ENCODE measurements around the gene LRFN2.

LRFN2 gene

GRCh38 chr6:40378725-40379074, 208.5 kb downstream of the LRFN2 start:
- no peak for DNase-seq (ENCODE audit: low read depth in 3 of 3)

GRCh38 chr6:40378071-40378724, 209.0 kb downstream of the LRFN2 start:
- DNase-seq (ENCODE audit: low read depth in 3 of 3) = no peak

DNA sequence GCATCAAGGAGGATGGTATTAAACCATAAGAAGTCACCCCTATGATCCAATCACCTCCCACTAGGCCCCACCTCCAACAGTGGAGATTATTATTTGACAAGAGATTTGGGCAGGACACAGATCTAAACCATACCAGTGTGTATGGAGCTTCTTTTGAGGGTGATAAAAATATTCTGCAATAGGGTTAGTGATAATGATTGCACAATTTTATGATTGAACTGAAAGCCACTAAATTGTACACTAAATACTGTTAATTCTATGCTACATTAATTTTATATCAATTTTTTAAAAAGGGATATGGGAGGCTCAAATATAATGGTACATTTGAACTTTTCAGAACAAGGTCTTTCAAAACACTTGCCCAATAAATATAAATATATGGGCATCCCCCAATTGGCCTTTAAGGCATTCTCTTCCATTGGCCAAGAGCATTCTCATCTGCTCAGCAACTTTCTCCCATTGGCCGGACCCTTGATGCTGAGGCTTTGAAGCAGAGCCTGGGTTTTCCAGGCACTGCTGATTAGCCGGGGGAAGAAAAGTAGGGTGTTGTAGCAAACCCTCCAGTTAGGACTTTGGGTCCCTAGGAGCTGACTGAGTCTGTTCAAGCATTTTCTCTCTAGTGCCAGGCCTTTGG, 209.9 kb downstream of the LRFN2 start:
- DNase-seq (ENCODE audit: low read depth in 3 of 3) = no peak

DNA sequence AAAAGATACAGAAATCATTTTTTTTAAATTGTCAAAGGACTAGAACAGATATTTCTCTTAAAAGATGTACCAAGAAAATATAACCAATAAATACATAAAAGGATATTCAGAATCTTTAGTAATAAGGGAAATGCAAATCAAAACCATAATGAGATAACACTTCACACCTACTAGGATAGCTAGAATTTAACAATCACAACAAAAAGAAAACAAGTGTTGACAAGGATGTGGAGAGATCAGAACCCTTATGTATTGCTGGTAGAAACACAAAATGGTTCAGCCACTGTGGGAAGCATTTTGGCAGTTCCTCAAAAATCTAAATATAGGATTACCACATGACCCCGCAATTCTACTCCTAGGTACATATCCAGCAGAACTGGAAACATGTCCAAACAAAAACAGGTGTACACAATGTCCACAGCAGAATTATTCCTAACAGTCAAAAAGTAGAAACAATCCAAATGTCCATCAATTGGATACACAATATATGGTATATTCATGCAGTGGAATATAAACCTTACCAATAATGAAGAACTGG, 211.0 kb downstream of the LRFN2 start:
- no peak for DNase-seq (ENCODE audit: low read depth in 3 of 3)

DNA sequence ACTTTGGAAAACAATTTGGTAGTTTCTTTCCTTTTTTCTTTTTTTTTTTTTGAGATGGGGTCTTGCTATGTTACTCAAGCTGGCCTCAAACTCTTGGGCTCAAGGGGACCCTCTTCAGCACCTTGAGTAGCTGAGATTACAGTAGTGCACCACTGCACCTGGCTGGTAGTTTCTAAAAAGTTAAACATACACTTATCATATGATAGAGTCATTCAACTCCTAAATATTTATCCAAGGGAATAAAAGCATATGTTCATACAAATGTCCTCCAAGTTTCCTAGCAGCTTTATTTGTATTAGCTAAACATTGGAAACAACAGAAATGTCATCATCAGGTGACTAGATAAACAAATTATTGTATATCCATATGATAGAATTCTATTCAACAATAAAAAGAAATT, 213.9 kb downstream of the LRFN2 start:
- DNase-seq (ENCODE audit: low read depth in 3 of 3) = no peak

GRCh38 chr6:40371621-40372020, 215.5 kb downstream of the LRFN2 start:
- no peak for DNase-seq (ENCODE audit: low read depth in 3 of 3)

DNA sequence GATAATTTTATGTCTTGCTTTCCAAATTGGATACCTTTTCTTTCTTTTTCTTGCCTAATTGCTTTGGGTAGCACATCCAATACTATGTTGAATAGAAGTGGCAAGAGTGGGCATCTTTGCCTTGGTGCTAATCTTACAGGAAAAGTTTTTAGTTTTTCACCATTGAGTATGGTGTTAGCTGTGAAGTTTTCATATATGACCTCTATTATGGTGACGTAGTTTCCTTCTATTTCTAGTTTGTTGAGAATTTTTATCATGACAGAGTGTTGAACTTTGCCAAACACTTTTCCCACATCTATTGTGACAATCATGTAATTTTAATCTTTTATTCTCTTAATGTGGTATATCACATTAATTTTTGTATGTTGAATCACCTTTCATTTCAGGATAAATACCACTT, 216.1 kb downstream of the LRFN2 start:
- DNase-seq (ENCODE audit: low read depth in 3 of 3) = no peak

- no peak for DNase-seq (ENCODE audit: low read depth in 3 of 3)
Measured at GRCh38 chr6:40369891-40370290, 217.3 kb downstream of the LRFN2 start.

DNA sequence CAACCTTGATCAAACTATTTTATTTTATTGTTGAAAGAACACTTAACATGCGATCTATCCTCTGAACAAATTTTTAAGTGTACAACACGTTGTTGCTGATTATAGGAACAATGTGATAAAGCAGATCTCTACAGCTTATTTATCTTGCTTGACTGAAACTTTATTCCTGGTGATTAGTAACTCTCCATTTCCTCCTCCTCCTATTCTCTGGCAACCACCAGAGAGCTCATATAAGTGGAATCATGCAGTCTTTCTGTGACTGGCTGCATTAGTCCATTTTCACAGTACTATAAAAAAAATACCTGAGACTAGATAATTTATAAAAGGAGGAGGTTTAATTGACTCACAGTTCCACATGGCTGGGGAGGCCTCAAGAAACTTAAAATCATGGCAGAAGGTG, 218.1 kb downstream of the LRFN2 start:
- DNase-seq (ENCODE audit: low read depth in 3 of 3) = no peak

GRCh38 chr6:40362859-40363258, 224.3 kb downstream of the LRFN2 start:
- DNase-seq (ENCODE audit: low read depth in 3 of 3) = no peak

GRCh38 chr6:40359808-40360207, 227.4 kb downstream of the LRFN2 start:
- no peak for DNase-seq (ENCODE audit: low read depth in 3 of 3)

- no peak for DNase-seq (ENCODE audit: low read depth in 3 of 3)
Measured at GRCh38 chr6:40358473-40359460, 228.4 kb downstream of the LRFN2 start.

DNA sequence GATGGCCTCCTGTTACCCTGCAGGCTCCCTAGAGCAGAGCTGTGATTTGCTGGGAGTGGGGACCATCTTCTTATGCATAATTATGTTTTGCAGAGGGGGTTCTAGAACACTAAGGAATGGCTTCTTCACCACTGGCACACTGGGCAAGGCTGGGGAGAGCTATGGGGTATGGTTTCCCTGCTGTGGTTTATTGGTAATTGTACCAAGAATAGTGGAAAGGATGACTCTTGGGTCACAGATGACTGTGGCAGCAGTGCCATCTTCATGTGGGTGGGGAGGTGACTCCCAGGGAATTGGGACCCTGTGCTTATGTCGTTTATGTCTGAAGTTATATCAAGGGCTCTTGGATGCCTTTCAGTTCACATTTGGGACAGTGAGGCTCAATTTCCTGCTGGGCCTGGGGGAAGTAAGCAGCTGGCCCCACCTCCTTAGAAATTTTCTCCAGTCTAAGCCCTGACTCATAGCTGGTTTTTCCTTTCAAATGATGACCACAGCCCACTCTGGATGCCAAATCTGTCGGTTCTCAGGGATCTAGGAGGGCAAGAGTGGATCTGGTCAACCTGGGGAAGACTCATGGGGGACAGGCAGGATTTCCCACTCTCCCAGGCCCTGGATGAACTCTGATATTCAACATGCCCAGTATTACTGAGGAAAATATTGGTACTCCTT, 230.8 kb downstream of the LRFN2 start:
- no peak for DNase-seq (ENCODE audit: low read depth in 3 of 3)

GRCh38 chr6:40355532-40355931, 231.6 kb downstream of the LRFN2 start:
- no peak for DNase-seq (ENCODE audit: low read depth in 3 of 3)

DNA sequence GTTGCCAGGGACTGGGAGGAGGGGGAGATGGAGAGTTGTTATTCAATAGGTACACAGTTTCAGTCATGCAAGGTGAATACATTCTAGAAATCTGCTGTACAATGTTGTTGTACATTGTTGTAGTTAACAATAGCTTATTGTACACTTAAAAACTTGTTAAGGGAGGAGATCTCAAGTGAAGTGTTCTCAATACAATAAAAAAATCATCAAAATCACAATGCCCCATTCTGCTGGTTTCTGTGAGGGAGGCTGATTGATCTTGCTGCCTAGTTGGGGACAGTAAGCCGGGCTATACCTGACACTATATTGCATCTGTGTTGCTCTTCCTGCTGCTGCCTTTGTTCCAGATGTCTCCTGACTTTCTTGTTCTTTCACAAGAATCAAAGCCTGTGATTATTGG, 232.1 kb downstream of the LRFN2 start:
- no peak for DNase-seq (ENCODE audit: low read depth in 3 of 3)

- no peak for DNase-seq (ENCODE audit: low read depth in 3 of 3)
Measured at GRCh38 chr6:40353967-40354452, 233.2 kb downstream of the LRFN2 start.

DNA sequence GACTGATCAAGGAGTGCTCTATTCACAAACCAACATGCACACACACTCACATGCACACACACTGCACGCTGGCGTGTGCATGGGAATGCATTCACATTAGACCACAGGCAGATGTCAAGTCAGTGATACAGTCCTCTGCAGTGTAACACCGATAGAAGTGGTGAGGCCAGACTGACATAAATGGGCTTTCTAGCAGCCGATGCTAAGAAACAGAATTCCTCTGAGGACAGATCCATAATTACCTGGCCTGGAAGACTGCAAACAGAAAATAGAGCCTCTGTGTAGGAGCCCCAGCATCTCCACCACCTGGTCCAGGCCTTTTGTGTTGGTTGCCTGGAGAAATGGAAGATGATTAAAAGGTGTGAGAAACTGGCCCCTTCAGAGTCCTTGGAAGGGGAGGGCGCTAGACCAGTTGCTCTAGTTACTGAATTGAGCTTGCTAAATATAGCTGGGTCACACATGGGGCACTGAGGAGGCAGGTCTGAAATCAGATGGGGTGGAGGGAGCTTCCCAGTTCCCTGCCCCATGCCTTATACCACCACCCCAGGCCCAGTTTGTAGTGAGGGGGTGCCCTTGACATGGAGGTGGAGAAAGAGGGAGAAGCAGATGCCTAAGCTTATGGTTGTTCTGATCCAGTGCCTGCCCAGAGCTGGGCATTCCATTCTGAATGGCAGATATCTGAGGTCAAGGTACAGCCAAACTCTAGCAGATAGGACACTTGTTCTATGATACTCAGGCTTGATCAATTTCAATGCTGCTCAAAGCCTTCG, 233.8 kb downstream of the LRFN2 start:
- DNase-seq (ENCODE audit: low read depth in 3 of 3) = no peak

- DNase-seq (ENCODE audit: low read depth in 3 of 3) = no peak
Measured at GRCh38 chr6:40352527-40353170, 234.5 kb downstream of the LRFN2 start.

GRCh38 chr6:40352006-40352405, 235.2 kb downstream of the LRFN2 start:
- DNase-seq (ENCODE audit: low read depth in 3 of 3) = no peak

GRCh38 chr6:40350747-40351217, 236.4 kb downstream of the LRFN2 start:
- DNase-seq (ENCODE audit: low read depth in 3 of 3) = no peak

Measured in stimulated activated CD4-positive, alpha-beta T cell treated with anti-CD3 and anti-CD28 coated beads, TNF-alpha, amount 100 ng/mL, for 24 hours (primary cell).